Right ventricle myocardium superior (tissue), 1 donor: ENCODE results near the gene GSTO2. TPM values are rescaled to one million over a fixed set of nuclear protein-coding genes. Genes with fewer than 3 reads are reported as not detected.

Source experiments
- ATAC-seq: fragments of 200-7000 bp; cut with Tn5 transposase; one replicate; pipeline ENCODE4 v1.9.1; 2020; ENCODE audit warnings: mild to moderate bottlenecking; ENCODE audit not compliant: poor library complexity
- DNase-seq: peaks from one replicate; pipeline ENCODE4 v3.0.0-alpha.2; 2020
- intact Hi-C: fragments of 100-400 bp; cut with DNase I; formaldehyde crosslinking; loops from one replicate; pipeline ENCODE4 v1.11.2; 2022
- total RNA-seq: library from RNA; stranded (reverse); fragmentation: NEBNext Ultra II Directional; extraction: Animal tissue kit (Norgen Biotek cat#: 25700); gene quantifications from one replicate; pipeline ENCODE4 v1.2.1, GENCODE V29; 2021
- donor health status: DM: no; HTN: yes; CAD: no; lungs with severe emphysema.

GSTO2 gene
- total RNA-seq, 1 donor from 2014 or later, result 1.0 TPM

- ATAC-seq, result peak; percentile 62
- DNase-seq, result peak; percentile 64
- intact Hi-C loops, result no loop called here
Observed at GRCh38 chr10:104331208-104331838, 62.3 kb downstream of the GSTO2 start.

- ATAC-seq (peak; percentile 35), DNase-seq (no peak)
Observed at GRCh38 chr10:104332243-104333031, 63.5 kb downstream of the GSTO2 start.

GRCh38 chr10:104333032-104333727, 64.2 kb downstream of the GSTO2 start:
- intact Hi-C loops, result no loop called here
- no peak for ATAC-seq
- DNase-seq, result no peak

More at GRCh38 chr10:104332243-104333031, 63.5 kb downstream of the GSTO2 start:
- intact Hi-C loops, result no loop called here

DNA sequence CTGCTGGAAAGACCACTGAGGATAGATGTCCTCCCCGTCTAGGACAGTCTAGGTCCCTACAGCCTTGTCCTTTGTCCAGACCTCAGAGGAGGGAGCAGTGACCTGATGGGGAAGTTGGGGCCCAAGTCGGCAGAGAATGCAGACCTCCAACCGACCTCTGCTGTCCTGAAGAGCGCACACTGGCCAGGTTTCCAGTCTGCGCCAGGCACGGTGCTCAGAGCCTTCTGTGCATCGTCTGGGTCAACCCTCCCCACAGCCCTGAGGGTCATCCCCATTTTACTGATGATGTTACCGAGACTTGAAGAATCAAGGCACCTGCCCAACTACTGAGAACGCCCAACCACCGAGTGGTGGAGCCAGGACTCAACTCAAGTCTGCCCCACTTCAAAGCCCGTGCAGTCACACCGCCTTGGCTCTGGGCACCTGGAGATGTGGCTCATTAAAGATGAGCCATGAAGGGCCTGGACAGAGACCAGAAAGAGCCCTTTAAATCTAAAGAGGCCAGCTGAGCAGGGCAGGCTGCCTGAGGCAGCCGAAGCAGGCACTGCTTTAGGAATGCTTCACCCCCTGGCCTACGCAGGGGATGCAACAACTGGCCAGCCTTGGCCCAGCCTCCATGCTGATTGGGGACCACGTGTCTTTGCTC, 64.9 kb downstream of the GSTO2 start:
- intact Hi-C loops, result no loop called here
- no peak for ATAC-seq

DNA sequence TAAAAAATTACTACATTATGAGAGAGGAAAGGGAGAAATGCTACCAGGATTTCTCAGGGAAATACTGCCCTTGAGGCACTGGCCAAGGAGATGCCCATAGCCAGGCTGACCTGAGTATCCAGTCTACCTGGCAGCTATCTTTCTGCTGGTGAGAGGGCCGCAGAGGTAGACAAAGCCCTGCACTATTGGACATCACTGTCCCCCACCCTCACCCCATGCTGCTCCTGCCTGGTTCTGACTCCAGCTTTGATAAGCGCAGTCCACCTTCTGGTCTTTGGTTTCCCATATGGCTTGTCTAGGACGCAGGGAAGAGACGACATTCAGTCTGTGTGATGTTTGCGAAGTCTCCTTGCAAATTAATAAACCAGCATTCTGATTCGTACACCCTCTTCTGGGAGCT, 65.6 kb downstream of the GSTO2 start:
- intact Hi-C loops, result no loop called here
- ATAC-seq (no peak), DNase-seq (no peak)

More for the DNA sequence above, 64.9 kb downstream of the GSTO2 start:
- no peak for DNase-seq

DNA sequence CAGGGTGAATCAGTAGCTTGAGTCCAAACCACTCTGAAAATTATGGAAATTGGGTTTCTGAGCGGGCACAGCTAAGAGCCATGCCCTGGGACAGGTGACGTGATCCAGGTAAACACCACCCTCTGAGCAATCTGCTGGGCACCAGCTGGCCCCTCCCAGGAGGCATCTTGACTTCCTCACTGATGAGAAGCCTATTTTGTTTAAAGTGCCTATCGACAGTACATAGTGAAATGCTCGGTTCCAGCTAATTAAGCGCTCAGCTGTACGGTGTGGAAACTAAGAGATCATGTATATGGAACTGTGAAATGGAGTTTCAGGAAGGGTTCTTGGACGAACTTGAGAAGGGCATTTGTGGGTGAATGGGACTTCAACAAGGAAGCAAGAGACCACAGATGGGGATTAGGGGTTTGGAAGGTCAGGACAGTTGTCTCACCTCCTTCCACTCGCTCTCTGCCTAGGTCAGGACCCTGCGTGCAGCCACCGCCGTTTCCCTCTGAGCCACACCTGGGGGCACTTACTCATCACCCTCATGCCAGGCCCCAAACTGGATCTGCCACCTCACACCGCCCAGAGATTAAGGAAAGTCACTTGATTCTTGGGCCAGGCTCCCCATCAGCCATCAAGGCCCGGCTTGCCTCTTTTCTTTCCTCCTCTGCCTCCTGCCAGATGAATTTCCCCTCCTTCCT, 66.1 kb downstream of the GSTO2 start:
- ATAC-seq (no peak), DNase-seq (no peak)
- intact Hi-C loops, result loop anchor here (5.0 kb wide), 1 partner anchor 33 kb away; no protein-coding TSS in a partner anchor

GRCh38 chr10:104336821-104337467, 68.0 kb downstream of the GSTO2 start:
- no peak for DNase-seq
- intact Hi-C loops, result loop anchor here (5.0 kb wide), 1 partner anchor 35 kb away; no protein-coding TSS in a partner anchor
- no peak for ATAC-seq

GRCh38 chr10:104337521-104337984, 68.6 kb downstream of the GSTO2 start:
- peak; percentile 34 for ATAC-seq
- peak; percentile 65 for DNase-seq
- intact Hi-C loops, result loop anchor here (5.0 kb wide), 1 partner anchor 35 kb away; no protein-coding TSS in a partner anchor

GRCh38 chr10:104337985-104338735, 69.2 kb downstream of the GSTO2 start, which contains the start of gene ITPRIP:
TSS of gene ITPRIP (minus strand) at chr10:104338465. CDS start at chr10:104316051, 22,414 bp downstream.
- DNase-seq (peak; percentile 88), ATAC-seq (peak; percentile 78)
- intact Hi-C loops, result loop anchor here (5.0 kb wide), 1 partner anchor 36 kb away; no protein-coding TSS in a partner anchor

DNA sequence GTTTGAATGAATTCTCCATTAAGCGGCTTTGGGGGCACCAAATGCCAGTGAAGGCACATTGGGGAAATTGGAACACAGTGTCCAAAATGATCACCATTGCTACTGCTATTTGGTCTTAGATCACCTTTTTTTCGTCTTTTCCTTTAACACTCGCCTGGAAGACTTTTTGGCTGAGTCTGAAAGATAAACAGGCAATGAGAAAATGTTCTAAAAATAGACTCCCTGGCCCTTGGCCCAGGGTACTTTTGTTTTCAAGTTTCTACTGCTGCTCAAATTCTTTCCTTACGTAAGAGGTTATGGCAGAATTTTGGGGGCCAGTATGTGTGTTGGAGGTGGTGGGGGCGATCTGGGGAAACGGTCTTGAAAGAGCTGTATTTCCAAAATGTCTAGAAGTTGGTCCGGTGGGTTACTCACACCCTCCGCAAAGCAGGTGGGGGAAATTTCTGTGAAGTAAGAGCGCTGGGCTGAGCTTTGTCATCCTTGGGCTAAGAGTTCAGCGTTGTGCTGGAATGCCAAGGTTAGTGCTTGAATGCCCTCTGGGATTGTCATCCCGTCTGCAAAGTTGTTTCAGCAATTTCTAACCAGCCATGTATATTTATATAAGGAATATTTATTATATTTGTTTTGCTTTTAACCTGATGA, 70.6 kb downstream of the GSTO2 start:
- ATAC-seq (peak; percentile 47), DNase-seq (no peak)
- intact Hi-C loops, result loop anchor here (5.0 kb wide), 1 partner anchor 37 kb away; no protein-coding TSS in a partner anchor

- intact Hi-C loops, result no loop called here
- ATAC-seq (no peak), DNase-seq (no peak)
Observed at GRCh38 chr10:104340111-104340526, 71.1 kb downstream of the GSTO2 start.

GRCh38 chr10:104340641-104341040, 71.7 kb downstream of the GSTO2 start:
- DNase-seq (no peak), ATAC-seq (no peak)
- intact Hi-C loops, result no loop called here

DNA sequence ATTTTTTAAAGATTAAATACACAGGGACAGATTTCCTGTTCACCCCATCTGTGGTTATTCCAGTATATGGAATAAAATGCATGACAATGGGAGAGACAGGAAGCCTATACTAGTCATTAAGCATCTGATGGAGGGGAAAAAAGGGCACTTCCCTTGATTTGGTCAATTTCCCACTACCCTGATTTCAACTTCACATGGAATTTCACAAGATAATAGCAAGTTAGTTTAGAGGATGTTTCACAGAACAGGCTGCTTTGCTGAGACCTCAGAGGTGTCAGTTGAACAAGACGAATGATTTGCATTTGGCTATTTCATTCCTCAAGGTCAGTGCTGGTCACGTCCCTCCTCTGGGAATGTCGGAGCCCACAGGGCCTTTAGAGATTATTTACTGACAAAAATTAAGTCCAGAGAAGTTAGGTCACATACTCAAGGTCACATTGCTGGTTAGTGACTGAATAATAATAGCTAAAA, 74.0 kb downstream of the GSTO2 start:
- DNase-seq (no peak), ATAC-seq (no peak)
- intact Hi-C loops, result no loop called here

DNA sequence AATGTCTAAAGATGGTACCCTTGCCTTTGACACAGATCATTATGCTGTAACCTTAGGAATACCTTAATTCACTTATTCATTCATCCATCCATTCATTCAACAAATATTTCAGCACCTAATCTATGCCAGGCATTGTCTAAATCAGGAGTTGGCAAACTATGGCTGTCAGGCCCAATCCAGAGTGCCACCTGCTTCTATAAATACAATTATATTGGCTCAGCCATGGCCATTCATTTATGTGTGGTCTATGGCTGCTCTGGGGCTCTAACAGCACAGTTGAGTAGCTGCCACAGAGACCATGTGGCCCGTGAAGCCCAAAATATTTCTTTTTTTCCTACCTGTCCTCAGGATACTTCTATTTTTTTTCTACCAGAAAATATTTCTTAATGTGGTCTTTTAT, 75.2 kb downstream of the GSTO2 start:
- intact Hi-C loops, result no loop called here
- peak; percentile 77 for ATAC-seq
- DNase-seq, result no peak

- ATAC-seq (no peak), DNase-seq (no peak)
- intact Hi-C loops, result no loop called here
Observed at GRCh38 chr10:104345515-104345914, 76.5 kb downstream of the GSTO2 start.

DNA sequence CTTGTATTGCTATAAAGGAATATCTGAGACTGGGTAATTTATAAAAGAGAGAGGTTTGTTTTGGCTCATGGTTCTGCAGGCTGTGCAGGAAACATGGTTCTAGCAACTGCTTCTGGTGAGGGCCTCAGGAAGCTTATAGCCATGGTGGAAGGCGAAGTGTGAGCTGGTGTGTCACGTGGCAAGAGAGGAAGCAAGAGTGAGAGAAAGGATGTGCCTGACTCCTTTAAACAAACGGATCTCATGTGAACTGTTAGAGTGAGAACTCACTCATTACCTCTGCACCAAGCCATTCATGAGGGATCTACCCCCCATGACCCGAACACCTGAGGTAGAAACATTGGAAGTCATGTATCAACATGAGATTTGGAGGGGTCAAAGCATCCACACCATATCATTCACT, 77.0 kb downstream of the GSTO2 start:
- ATAC-seq (no peak), DNase-seq (no peak)
- intact Hi-C loops, result no loop called here
